C4-2B (cell line): ENCODE data around the gene FNDC10.

ENCODE experiments used
- CTCF ChIP-seq: fragments of 450-650 bp; conservative IDR thresholded peaks from 2 replicates; pipeline ENCODE4 v1.5.1; 2017; ENCODE audit warnings: mild to moderate bottlenecking
- ZFX ChIP-seq: fragments of 450-650 bp; IDR thresholded peaks from 2 replicates; pipeline ENCODE4 v1.6.1; 2017

GRCh38 chr1:1597275-1597930 is 2.5 kb downstream of the FNDC10 start:
- TF ChIP-seq CTCF, result no peak; the same call in 1 of the 2 replicates
- no peak for TF ChIP-seq ZFX
